ENCODE results near the gene RDH8. TPM values are rescaled to one million over a fixed set of nuclear protein-coding genes. Genes with fewer than 3 reads are reported as not detected.

RDH8 gene
- total and polyA plus RNA-seq, 2 donors (not counting 3 experiments of a cell fraction or from before 2014, with no cell fraction given), result not detected

GRCh38 chr19:9972103-9972502 is 41.2 kb upstream of the RDH8 start:
- intact Hi-C loops (cut with micrococcal nuclease), result no loop called here
- Histone ChIP-seq H3K79me2 (ENCODE audit: control insufficient read depth, insufficient read depth, low read length) (no peaks in the 10 kb centered on the region), H3K9ac (replicated peaks; ENCODE audit: extremely low read depth, insufficient read depth, low read length) (no peak overlapping the region), H3K27ac (ENCODE audit: insufficient read depth, low read depth, low read length) (no peak overlapping the region), H3K36me3 (ENCODE audit: control insufficient read depth in 2 of 2, extremely low read depth in 1 of 2, insufficient read depth in 2 of 2, low read length in 2 of 2) (no peaks in the 10 kb centered on the region), H3K4me3 (replicated peaks in 1 of 3; ENCODE audit: insufficient read depth in 1 of 3, low read depth in 1 of 3, low read length in 3 of 3) (no peak overlapping the region), H3K9me3 (replicated peaks; ENCODE audit: control insufficient read depth, insufficient read depth, low read length) (no peaks in the 10 kb centered on the region), H3K27me3 (ENCODE audit: control insufficient read depth in 2 of 2, insufficient read depth in 2 of 2, low read length in 2 of 2) (peaks cover 0 to 3% of the 10 kb centered on the region in 2 experiments), H4K20me1 (replicated peaks; ENCODE audit: control insufficient read depth, extremely low read depth, insufficient read depth, low read length) (no peaks in the 10 kb centered on the region), H3K4me2 (ENCODE audit: insufficient read depth, low read length) (no peak overlapping the region), H3K4me1 (ENCODE audit: control insufficient read depth, extremely low read depth, insufficient read depth, low read length) (no peaks in the 10 kb centered on the region), H2AFZ (ENCODE audit: low read depth, low read length) (no peak overlapping the region), H3K9me1 (replicated peaks; ENCODE audit: control insufficient read depth, extremely low read depth, insufficient read depth, low read length) (no peaks in the 10 kb centered on the region)
- no peak for TF ChIP-seq FOS (IDR thresholded peaks at IDR 0.05; ENCODE audit: borderline replicate concordance, insufficient read depth, low read length)
- TF ChIP-seq MAX (IDR thresholded peaks at IDR 0.05; ENCODE audit: insufficient read depth, insufficient read length), result no peak
- no peak for TF ChIP-seq POLR2A (IDR thresholded peaks at IDR 0.05; ENCODE audit: low read depth, low read length)
- no peak for TF ChIP-seq POLR2AphosphoS5 (IDR thresholded peaks at IDR 0.05; ENCODE audit: insufficient read depth, low read depth, low read length)
- TF ChIP-seq MYC (IDR thresholded peaks at IDR 0.05; ENCODE audit: low read depth, low read length), result no peak
- TF ChIP-seq GATA2 (IDR thresholded peaks at IDR 0.05; ENCODE audit: insufficient read depth, insufficient read length, low read depth, low read length), result no peak
- no peak for TF ChIP-seq EZH2 (IDR thresholded peaks at IDR 0.05; ENCODE audit: borderline replicate concordance, low read depth, low read length, severe bottlenecking)
- no peak for DNase-seq (ENCODE audit: low read depth, low spot score)
- FAIRE-seq, result no peak
- POLR2A ChIA-PET, result no interaction called here
- CTCF ChIA-PET, result no interaction called here
- BruUV-seq (replicated peaks), result no TSS peak
- dilution Hi-C loops (cut with MboI; ENCODE audit: extremely low pct_ligation_motif_present, low sequenced_read_pairs), result no loop called here

Measured in endothelial cell of umbilical vein (primary cell).